PC-9 (cell line): ENCODE data around the gene BRINP3. TPM values are rescaled to one million over a fixed set of nuclear protein-coding genes. Genes with fewer than 3 reads are reported as not detected.

Experiments
- BruUV-seq: library from RNA; stranded (reverse); fragments of 400-500 nt; replicated peaks from 2 replicates; lab custom pipeline; 2021; lab: Mats Ljungman, UMichigan
- CTCF ChIA-PET: fragments of 300-600 bp; sonication (Branson Sonifier 250); formaldehyde crosslinking; loops from one replicate; lab custom pipeline; 2022; ENCODE audit warnings: antibody characterized with exemption; lab: Charles Lee
- POLR2A ChIA-PET: fragments of 300-600 bp; sonication (Branson Sonifier 250); formaldehyde crosslinking; loops from one replicate; lab custom pipeline; 2022; ENCODE audit warnings: antibody characterized with exemption; ENCODE audit not compliant: unreplicated experiment; lab: Charles Lee
- DNase-seq, 2 experiments: peaks; one replicate each; pipeline versions ENCODE4 v3.0.0 to v3.0.0-alpha.2; 2015 to 2022; ENCODE audit warnings: mixed read lengths in 1 of 2
- H2AFZ ChIP-seq: fragments of 200-600 bp; sonication (generic); 2 replicates; pipeline ENCODE4 v1.8.1; 2017; ENCODE audit warnings: antibody characterized with exemption
- H3F3A ChIP-seq: fragments of 200-600 bp; sonication (generic); 2 replicates; pipeline ENCODE4 v1.8.1; 2017; ENCODE audit warnings: antibody characterized with exemption, mild to moderate bottlenecking, low read depth; ENCODE audit not compliant: insufficient read depth
- H3K27ac ChIP-seq: fragments of 200-600 bp; sonication (generic); 2 replicates; pipeline ENCODE4 v1.6.1; 2016; ENCODE audit warnings: mixed run types
- H3K27me3 ChIP-seq: fragments of 200-600 bp; sonication (generic); 2 replicates; pipeline ENCODE4 v1.6.1; 2016; ENCODE audit warnings: low read depth, mixed run types; ENCODE audit not compliant: insufficient read depth
- H3K36me3 ChIP-seq: fragments of 200-600 bp; sonication (generic); 2 replicates; pipeline ENCODE4 v1.6.1; 2016; ENCODE audit warnings: low read depth, mixed run types
- H3K4me1 ChIP-seq: fragments of 200-600 bp; sonication (generic); replicated peaks from 2 replicates; pipeline ENCODE4 v1.6.1; 2016; ENCODE audit warnings: mixed run types; ENCODE audit not compliant: insufficient read depth
- H3K4me2 ChIP-seq: fragments of 200-600 bp; sonication (generic); 2 replicates; pipeline ENCODE4 v1.6.1; 2017; ENCODE audit warnings: mixed run types
- H3K4me3 ChIP-seq: fragments of 200-600 bp; sonication (generic); 2 replicates; pipeline ENCODE4 v1.6.1; 2016; ENCODE audit warnings: mixed run types
- H3K79me2 ChIP-seq: fragments of 200-600 bp; sonication (generic); 2 replicates; pipeline ENCODE4 v1.6.1; 2017; ENCODE audit warnings: low read depth, mixed run types
- H3K9me2 ChIP-seq: fragments of 200-600 bp; sonication (generic); 2 replicates; pipeline ENCODE4 v1.8.1; 2017; ENCODE audit warnings: mild to moderate bottlenecking; ENCODE audit not compliant: insufficient read depth
- H3K9me3 ChIP-seq: fragments of 200-600 bp; sonication (generic); 2 replicates; pipeline ENCODE4 v1.8.1; 2016; ENCODE audit warnings: low read depth; ENCODE audit not compliant: insufficient read depth
- H4K20me1 ChIP-seq: fragments of 200-600 bp; sonication (generic); 2 replicates; pipeline ENCODE4 v1.8.1; 2017; ENCODE audit not compliant: insufficient read depth
- CTCF ChIP-seq: fragments of 200-600 bp; sonication (generic); conservative IDR thresholded peaks from 2 replicates; pipeline ENCODE4 v1.6.1; 2017; ENCODE audit warnings: mixed run types, antibody characterized with exemption, mild to moderate bottlenecking, moderate library complexity
- EZH2 ChIP-seq: fragments of 200-600 bp; sonication (generic); IDR thresholded peaks from 2 replicates; pipeline ENCODE4 v1.8.0; 2017; ENCODE audit warnings: antibody characterized with exemption, low read depth
- intact Hi-C: fragments of 100-400 bp; cut with micrococcal nuclease; formaldehyde crosslinking; loops from one replicate; pipeline ENCODE4 v1.10.0; 2022; ENCODE audit not compliant: unreplicated experiment
- total RNA-seq: library from RNA; stranded (reverse); gene quantifications from 2 replicates; pipeline ENCODE4 v1.2.3, GENCODE V29; 2021

The BRINP3 gene
- total RNA-seq, 1 experiment from 2014 or later = not detected

- no peak overlapping the region for H3K4me3 ChIP-seq
- H3K79me2 ChIP-seq = no peaks in the 10 kb centered on the region
- no peak overlapping the region for H3K4me2 ChIP-seq
- no peaks in the 10 kb centered on the region for H3F3A ChIP-seq
- H4K20me1 ChIP-seq = no peaks in the 10 kb centered on the region
- TF ChIP-seq EZH2 = no peak
- no peak for TF ChIP-seq CTCF
- POLR2A ChIA-PET = no interaction called here
- no peak for DNase-seq
- H3K27ac ChIP-seq = no peak overlapping the region
- H3K9me2 ChIP-seq = no peaks in the 10 kb centered on the region
- no peaks in the 10 kb centered on the region for H3K36me3 ChIP-seq
- intact Hi-C loops = loop anchor here (10.0 kb wide), 1 partner anchor 617 kb away; no protein-coding TSS in a partner anchor
- no peaks in the 10 kb centered on the region for H3K27me3 ChIP-seq
- H2AFZ ChIP-seq = no peak overlapping the region
- CTCF ChIA-PET = no interaction called here
- H3K4me1 ChIP-seq = no peaks in the 10 kb centered on the region
- no TSS peak for BruUV-seq
- H3K9me3 ChIP-seq = no peaks in the 10 kb centered on the region
Observed at GRCh38 chr1:190322274-190322673, 155.4 kb downstream of the BRINP3 start.

- H3K27me3 ChIP-seq = no peaks in the 10 kb centered on the region
- H2AFZ ChIP-seq = no peak overlapping the region
- no peak overlapping the region for H3K4me3 ChIP-seq
- no peaks in the 10 kb centered on the region for H3K36me3 ChIP-seq
- no peak overlapping the region for H3K4me2 ChIP-seq
- H3K9me3 ChIP-seq = no peaks in the 10 kb centered on the region
- peak in 1 of 2 experiments; percentile 10 for DNase-seq
- intact Hi-C loops = loop anchor here (10.0 kb wide), 1 partner anchor 616 kb away; no protein-coding TSS in a partner anchor
- CTCF ChIA-PET = interaction anchor here (0.6 kb wide), 1 partner anchor 323 kb away, joined by 7 read pairs; no protein-coding TSS in a partner anchor
- no peaks in the 10 kb centered on the region for H3K4me1 ChIP-seq
- no peaks in the 10 kb centered on the region for H3F3A ChIP-seq
- no peak overlapping the region for H3K27ac ChIP-seq
- H3K9me2 ChIP-seq = no peaks in the 10 kb centered on the region
- H4K20me1 ChIP-seq = no peaks in the 10 kb centered on the region
- no peaks in the 10 kb centered on the region for H3K79me2 ChIP-seq
- POLR2A ChIA-PET = no interaction called here
- no TSS peak for BruUV-seq
- TF ChIP-seq CTCF (peak; percentile 54), EZH2 (no peak)
Observed at GRCh38 chr1:190320952-190321351, 156.7 kb downstream of the BRINP3 start.

GRCh38 chr1:190312763-190313162 is 164.9 kb downstream of the BRINP3 start:
- Histone ChIP-seq H3F3A (no peaks in the 10 kb centered on the region), H3K79me2 (no peaks in the 10 kb centered on the region), H3K36me3 (no peaks in the 10 kb centered on the region), H3K9me2 (no peaks in the 10 kb centered on the region), H2AFZ (no peak overlapping the region), H3K9me3 (no peaks in the 10 kb centered on the region), H3K27ac (no peak overlapping the region), H3K4me3 (no peak overlapping the region), H3K4me1 (no peaks in the 10 kb centered on the region), H4K20me1 (no peaks in the 10 kb centered on the region), H3K27me3 (no peaks in the 10 kb centered on the region), H3K4me2 (no peak overlapping the region)
- DNase-seq = no peak
- intact Hi-C loops = no loop called here
- no peak for TF ChIP-seq CTCF
- TF ChIP-seq EZH2 = no peak
- ChIA-PET CTCF (no interaction called here), POLR2A (no interaction called here)
- BruUV-seq = no TSS peak
